ENCODE data around the gene SERINC5.
"Not testable (repeated sequence)": the region's sequence is repeated elsewhere in the genome, so short reads cannot be mapped to it uniquely, and the experiment has no call there.

SERINC5 gene

GRCh38 chr5:80195837-80196400 is 59.9 kb downstream of the SERINC5 start:
- DNase-seq (ENCODE audit: low spot score): no peak

GRCh38 chr5:80194468-80194867 is 61.4 kb downstream of the SERINC5 start:
- no peak for DNase-seq (ENCODE audit: low spot score)

- DNase-seq (ENCODE audit: low spot score): no peak
Observed at GRCh38 chr5:80193401-80193800, 62.4 kb downstream of the SERINC5 start.

GRCh38 chr5:80192507-80193241 is 63.2 kb downstream of the SERINC5 start:
- DNase-seq (ENCODE audit: low spot score): no peak

GRCh38 chr5:80191991-80192398 is 63.9 kb downstream of the SERINC5 start:
- no peak for DNase-seq (ENCODE audit: low spot score)

GRCh38 chr5:80191397-80191796 is 64.5 kb downstream of the SERINC5 start:
- no peak for DNase-seq (ENCODE audit: low spot score)

- no peak for DNase-seq (ENCODE audit: low spot score)
Observed at GRCh38 chr5:80190960-80191359, 64.9 kb downstream of the SERINC5 start.

GRCh38 chr5:80189701-80190100 is 66.1 kb downstream of the SERINC5 start:
- DNase-seq (ENCODE audit: low spot score): no peak

- DNase-seq (ENCODE audit: low spot score): no peak
Observed at GRCh38 chr5:80189201-80189600, 66.6 kb downstream of the SERINC5 start.

- no peak for DNase-seq (ENCODE audit: low spot score)
Observed at GRCh38 chr5:80187421-80188090, 68.3 kb downstream of the SERINC5 start.

- not testable (repeated sequence) for DNase-seq (ENCODE audit: low spot score)
Observed at GRCh38 chr5:80185535-80185934, 70.3 kb downstream of the SERINC5 start.

- DNase-seq (ENCODE audit: low spot score): no peak
Observed at GRCh38 chr5:80185095-80185494, 70.8 kb downstream of the SERINC5 start.

GRCh38 chr5:80184235-80185023 is 71.4 kb downstream of the SERINC5 start:
- no peak for DNase-seq (ENCODE audit: low spot score)

- DNase-seq (ENCODE audit: low spot score): not testable (repeated sequence)
Observed at GRCh38 chr5:80183728-80184234, 72.1 kb downstream of the SERINC5 start.

GRCh38 chr5:80182809-80183580 is 72.9 kb downstream of the SERINC5 start:
- no peak for DNase-seq (ENCODE audit: low spot score)

- DNase-seq (ENCODE audit: low spot score): no peak
Observed at GRCh38 chr5:80181618-80182211, 74.1 kb downstream of the SERINC5 start.

- no peak for DNase-seq (ENCODE audit: low spot score)
Observed at GRCh38 chr5:80177236-80177635, 78.6 kb downstream of the SERINC5 start.

- DNase-seq (ENCODE audit: low spot score): no peak
Observed at GRCh38 chr5:80175337-80175736, 80.5 kb downstream of the SERINC5 start.

- DNase-seq (ENCODE audit: low spot score): no peak
Observed at GRCh38 chr5:80174790-80175189, 81.1 kb downstream of the SERINC5 start.

GRCh38 chr5:80172067-80172695 is 83.7 kb downstream of the SERINC5 start:
- DNase-seq (ENCODE audit: low spot score): no peak

- no peak for DNase-seq (ENCODE audit: low spot score)
Observed at GRCh38 chr5:80170117-80170535, 85.7 kb downstream of the SERINC5 start.

Measured in RKO (cell line).